Osteoblast (primary cell): Measurements from ENCODE around the gene ADIPOR2. TPM values are rescaled to one million over a fixed set of nuclear protein-coding genes. Genes with fewer than 3 reads are reported as not detected.
A peak's percentile ranks its signal among the peaks of the same experiment; 100 is the strongest.

Experiments
- DNase-seq: peaks from one replicate; pipeline ENCODE4 v3.0.0; 2011; ENCODE audit warnings: low spot score, mixed read lengths; ENCODE audit not compliant: insufficient read length; ENCODE audit errors: missing footprints
- H2AFZ ChIP-seq: 2 replicates; pipeline ENCODE4 v1.6.0; 2011; ENCODE audit warnings: mild to moderate bottlenecking, low read length
- H3K27ac ChIP-seq: 2 replicates; pipeline ENCODE4 v1.5.1; 2011; ENCODE audit warnings: mild to moderate bottlenecking, low read depth, low read length, moderate library complexity
- H3K27me3 ChIP-seq: 2 replicates; pipeline ENCODE4 v1.6.0; 2012; ENCODE audit warnings: mild to moderate bottlenecking, control low read depth, inconsistent platforms, low read length, moderate library complexity; ENCODE audit not compliant: insufficient read depth
- H3K36me3 ChIP-seq: 2 replicates; pipeline ENCODE4 v1.5.1; 2011; ENCODE audit warnings: mild to moderate bottlenecking, low read length, control low read depth, moderate library complexity; ENCODE audit not compliant: insufficient read depth
- H3K4me1 ChIP-seq: 2 replicates; pipeline ENCODE4 v1.5.1; 2011; ENCODE audit warnings: mild to moderate bottlenecking, low read length, control low read depth, moderate library complexity; ENCODE audit not compliant: insufficient read depth
- H3K4me2 ChIP-seq: 2 replicates; pipeline ENCODE4 v1.6.0; 2011; ENCODE audit warnings: mild to moderate bottlenecking, low read length; ENCODE audit not compliant: insufficient read depth
- H3K4me3 ChIP-seq: fragments of 200-600 bp; sonication (generic); 3 replicates; pipeline ENCODE4 v1.5.1; 2012; ENCODE audit warnings: mild to moderate bottlenecking, low read length, inconsistent platforms; ENCODE audit not compliant: insufficient read depth
- H3K79me2 ChIP-seq: 2 replicates; pipeline ENCODE4 v1.6.0; 2012; ENCODE audit warnings: mild to moderate bottlenecking, low read length, control low read depth, inconsistent platforms; ENCODE audit not compliant: insufficient read depth
- H3K9me3 ChIP-seq: 2 replicates; pipeline ENCODE4 v1.5.1; 2011; ENCODE audit warnings: low read depth, low read length, control low read depth
- H4K20me1 ChIP-seq: 2 replicates; pipeline ENCODE4 v1.6.0; 2012; ENCODE audit warnings: mild to moderate bottlenecking, low read length, control low read depth; ENCODE audit not compliant: insufficient read depth
- CTCF ChIP-seq: IDR thresholded peaks from 2 replicates; pipeline ENCODE4 v1.5.1; 2011; ENCODE audit warnings: mild to moderate bottlenecking, low read depth, low read length, moderate library complexity; ENCODE audit errors: extremely low read depth
- total RNA-seq: library from RNA; depleted of rRNA; stranded (reverse); fragments of >200 nt; gene quantifications from 2 replicates; pipeline ENCODE4 v1.2.3, GENCODE V29; 2012

The ADIPOR2 gene
- total RNA-seq = 32.2 and 33.0 TPM in 2 replicates

- H3K4me3 ChIP-seq = peak within 1 kb of the TSS; percentile 93
- H3K4me2 ChIP-seq = peak within 1 kb of the TSS; percentile 87
- peaks cover 12% of the 10 kb centered on the region for H4K20me1 ChIP-seq
- H3K9me3 ChIP-seq = no peaks in the 10 kb centered on the region
- H3K4me1 ChIP-seq = peaks cover 16% of the 10 kb centered on the region
- peak; percentile 96 for DNase-seq
- H3K79me2 ChIP-seq = peaks cover 41% of the 10 kb centered on the region
- TF ChIP-seq CTCF = no peak
- H3K36me3 ChIP-seq = no peaks in the 10 kb centered on the region
- peak within 1 kb of the TSS; percentile 86 for H2AFZ ChIP-seq
- no peaks in the 10 kb centered on the region for H3K27me3 ChIP-seq
- peak within 1 kb of the TSS; percentile 82 for H3K27ac ChIP-seq
Observed at GRCh38 chr12:1690578-1691122, at the start of gene ADIPOR2. Gene ADIPOR2, plus strand, starts transcription at chr12:1691070. Its CDS starts 63,274 bp downstream, at chr12:1754344.

- Histone ChIP-seq H3K36me3 (peaks cover 71% of the 10 kb centered on the region), H3K4me1 (peaks cover 11% of the 10 kb centered on the region), H3K9me3 (no peaks in the 10 kb centered on the region), H3K4me3 (no peak overlapping the region), H3K27ac (no peak overlapping the region), H4K20me1 (peaks cover 38% of the 10 kb centered on the region), H3K27me3 (no peaks in the 10 kb centered on the region), H2AFZ (no peak overlapping the region), H3K4me2 (no peak overlapping the region), H3K79me2 (peaks cover 75% of the 10 kb centered on the region)
- TF ChIP-seq CTCF = no peak
- DNase-seq = no peak
Observed at GRCh38 chr12:1642513-1642912, 48.4 kb upstream of the ADIPOR2 start.

DNA sequence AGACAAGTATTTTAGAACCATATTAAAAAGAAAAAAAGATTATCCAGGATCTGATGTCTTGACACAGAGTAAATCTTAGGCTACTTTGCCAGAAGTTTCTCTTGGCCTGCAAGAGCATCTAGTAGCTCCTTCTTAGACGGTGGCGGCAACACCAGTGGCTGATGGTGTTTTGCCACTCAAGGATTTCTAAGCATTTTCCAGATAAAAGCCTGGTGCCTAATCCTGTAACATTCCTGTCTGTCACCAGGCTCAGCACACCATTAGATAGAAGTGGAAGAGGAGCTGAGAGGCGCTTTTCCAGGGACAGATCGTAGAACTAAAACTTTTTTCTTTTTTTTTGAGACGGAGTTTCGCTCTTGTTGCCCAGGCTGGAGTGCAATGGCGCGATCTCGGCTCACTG, 47.8 kb upstream of the ADIPOR2 start:
- peaks cover 72% of the 10 kb centered on the region for H3K36me3 ChIP-seq
- H3K27ac ChIP-seq = no peak overlapping the region
- H3K4me1 ChIP-seq = peaks cover 11% of the 10 kb centered on the region
- DNase-seq = no peak
- no peak overlapping the region for H3K4me3 ChIP-seq
- H4K20me1 ChIP-seq = peaks cover 38% of the 10 kb centered on the region
- no peaks in the 10 kb centered on the region for H3K27me3 ChIP-seq
- H3K79me2 ChIP-seq = peaks cover 79% of the 10 kb centered on the region
- no peak overlapping the region for H2AFZ ChIP-seq
- no peaks in the 10 kb centered on the region for H3K9me3 ChIP-seq
- TF ChIP-seq CTCF = no peak
- H3K4me2 ChIP-seq = no peak overlapping the region

- H3K4me2 ChIP-seq = no peak overlapping the region
- peaks cover 34% of the 10 kb centered on the region for H4K20me1 ChIP-seq
- H3K27me3 ChIP-seq = no peaks in the 10 kb centered on the region
- TF ChIP-seq CTCF = no peak
- peaks cover 76% of the 10 kb centered on the region for H3K36me3 ChIP-seq
- peaks cover 74% of the 10 kb centered on the region for H3K79me2 ChIP-seq
- H3K4me3 ChIP-seq = no peak overlapping the region
- H3K4me1 ChIP-seq = peaks cover 11% of the 10 kb centered on the region
- H2AFZ ChIP-seq = no peak overlapping the region
- peak overlapping the region; percentile 32 for H3K27ac ChIP-seq
- no peaks in the 10 kb centered on the region for H3K9me3 ChIP-seq
- no peak for DNase-seq
Observed at GRCh38 chr12:1643905-1644533, 46.9 kb upstream of the ADIPOR2 start.
